Measurements from ENCODE around the gene ACSS1. TPM values are rescaled to one million over a fixed set of nuclear protein-coding genes. Genes with fewer than 3 reads are reported as not detected.

The ACSS1 gene
- total and polyA plus RNA-seq, 2 donors from 2014 or later = 30.6 to 72.3 TPM

DNA sequence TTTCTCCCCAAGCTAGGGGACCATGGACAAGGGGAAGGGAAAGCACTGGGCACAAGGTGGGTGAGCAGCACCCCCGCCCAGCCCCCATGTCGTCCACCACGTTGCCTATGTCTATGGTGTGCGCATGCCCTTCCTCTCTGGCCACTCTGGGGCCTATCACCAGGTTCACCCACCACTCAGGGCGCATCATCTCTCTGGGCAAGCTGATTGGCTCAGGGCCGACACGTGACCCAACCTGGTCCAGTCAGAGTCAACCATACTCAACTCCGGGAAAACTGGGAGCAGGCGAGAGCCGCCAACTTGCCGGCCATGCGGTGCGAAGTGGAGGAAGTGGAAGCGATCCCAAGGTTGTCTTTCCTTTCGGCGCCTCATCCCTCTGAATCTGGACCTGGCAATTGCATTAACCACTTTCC, 25.9 kb downstream of the ACSS1 start:
- peaks cover 0 to 29% (median 26%) of the 10 kb centered on the region in 3 donors for H3K4me1 ChIP-seq (ENCODE audit: control insufficient read depth in 2 of 3, insufficient read depth in 2 of 3, low read depth in 1 of 3, low read length in 3 of 3)
- intact Hi-C loops (cut with DNase I) = no loop called here
- H3K36me3 ChIP-seq (ENCODE audit: control insufficient read depth in 2 of 3, insufficient read depth in 3 of 3, low read length in 3 of 3) = peaks cover 0 to 22% (median 9%) of the 10 kb centered on the region in 3 donors
- TF ChIP-seq, protein P1, sequence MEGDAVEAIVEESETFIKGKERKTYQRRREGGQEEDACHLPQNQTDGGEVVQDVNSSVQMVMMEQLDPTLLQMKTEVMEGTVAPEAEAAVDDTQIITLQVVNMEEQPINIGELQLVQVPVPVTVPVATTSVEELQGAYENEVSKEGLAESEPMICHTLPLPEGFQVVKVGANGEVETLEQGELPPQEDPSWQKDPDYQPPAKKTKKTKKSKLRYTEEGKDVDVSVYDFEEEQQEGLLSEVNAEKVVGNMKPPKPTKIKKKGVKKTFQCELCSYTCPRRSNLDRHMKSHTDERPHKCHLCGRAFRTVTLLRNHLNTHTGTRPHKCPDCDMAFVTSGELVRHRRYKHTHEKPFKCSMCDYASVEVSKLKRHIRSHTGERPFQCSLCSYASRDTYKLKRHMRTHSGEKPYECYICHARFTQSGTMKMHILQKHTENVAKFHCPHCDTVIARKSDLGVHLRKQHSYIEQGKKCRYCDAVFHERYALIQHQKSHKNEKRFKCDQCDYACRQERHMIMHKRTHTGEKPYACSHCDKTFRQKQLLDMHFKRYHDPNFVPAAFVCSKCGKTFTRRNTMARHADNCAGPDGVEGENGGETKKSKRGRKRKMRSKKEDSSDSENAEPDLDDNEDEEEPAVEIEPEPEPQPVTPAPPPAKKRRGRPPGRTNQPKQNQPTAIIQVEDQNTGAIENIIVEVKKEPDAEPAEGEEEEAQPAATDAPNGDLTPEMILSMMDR (IDR thresholded peaks at IDR 0.05; ENCODE audit: borderline replicate concordance, extremely low read depth, insufficient read depth) = no peak
- H3K27me3 ChIP-seq (ENCODE audit: control insufficient read depth, insufficient read depth, low read length) = no peaks in the 10 kb centered on the region
- H3K4me3 ChIP-seq (ENCODE audit: low read length in 3 of 3) = no peak overlapping the region
- H3K27ac ChIP-seq (ENCODE audit: low read depth in 2 of 2, low read length in 2 of 2) = no peak overlapping the region
- DNase-seq (peak in 1 of 5 donors; percentile 52), FAIRE-seq (no peak)
- H3K9me3 ChIP-seq (ENCODE audit: control insufficient read depth in 2 of 3, insufficient read depth in 1 of 3, low read length in 3 of 3) = no peaks in the 10 kb centered on the region
- H3K9ac ChIP-seq (ENCODE audit: low read length in 3 of 3) = no peak overlapping the region

DNA sequence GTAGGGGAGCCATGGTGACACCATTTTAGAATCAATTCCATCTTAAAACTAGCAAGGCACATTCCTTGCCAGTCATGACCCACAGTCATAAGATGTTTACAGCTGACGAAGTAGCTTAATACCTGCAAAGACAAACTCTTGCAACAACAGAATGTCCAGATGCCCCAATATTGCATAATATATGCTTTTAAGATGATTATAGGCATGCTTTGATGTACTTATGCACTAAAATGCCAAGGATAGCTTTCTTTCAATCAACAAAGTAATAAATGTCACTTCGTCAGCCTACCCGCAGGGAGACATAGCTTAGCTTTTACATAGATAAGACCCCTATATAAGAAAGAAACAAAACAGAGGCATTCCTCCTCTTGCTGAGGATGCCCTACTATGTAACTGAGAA, 26.7 kb downstream of the ACSS1 start:
- H3K36me3 ChIP-seq (ENCODE audit: control insufficient read depth in 2 of 3, insufficient read depth in 3 of 3, low read length in 3 of 3) = peaks cover 0 to 22% (median 9%) of the 10 kb centered on the region in 3 donors
- no peaks in the 10 kb centered on the region for H3K27me3 ChIP-seq (ENCODE audit: control insufficient read depth, insufficient read depth, low read length)
- intact Hi-C loops (cut with DNase I) = no loop called here
- TF ChIP-seq, protein P1 (IDR thresholded peaks at IDR 0.05; ENCODE audit: borderline replicate concordance, extremely low read depth, insufficient read depth) = no peak
- H3K4me3 ChIP-seq (ENCODE audit: low read length in 3 of 3) = no peak overlapping the region
- H3K9me3 ChIP-seq (ENCODE audit: control insufficient read depth in 2 of 3, insufficient read depth in 1 of 3, low read length in 3 of 3) = no peaks in the 10 kb centered on the region
- DNase-seq (no peak), FAIRE-seq (no peak)
- no peak overlapping the region for H3K9ac ChIP-seq (ENCODE audit: low read length in 3 of 3)
- no peak overlapping the region for H3K27ac ChIP-seq (ENCODE audit: low read depth in 2 of 2, low read length in 2 of 2)
- H3K4me1 ChIP-seq (ENCODE audit: control insufficient read depth in 2 of 3, insufficient read depth in 2 of 3, low read depth in 1 of 3, low read length in 3 of 3) = peaks cover 0 to 23% (median 23%) of the 10 kb centered on the region in 3 donors

DNA sequence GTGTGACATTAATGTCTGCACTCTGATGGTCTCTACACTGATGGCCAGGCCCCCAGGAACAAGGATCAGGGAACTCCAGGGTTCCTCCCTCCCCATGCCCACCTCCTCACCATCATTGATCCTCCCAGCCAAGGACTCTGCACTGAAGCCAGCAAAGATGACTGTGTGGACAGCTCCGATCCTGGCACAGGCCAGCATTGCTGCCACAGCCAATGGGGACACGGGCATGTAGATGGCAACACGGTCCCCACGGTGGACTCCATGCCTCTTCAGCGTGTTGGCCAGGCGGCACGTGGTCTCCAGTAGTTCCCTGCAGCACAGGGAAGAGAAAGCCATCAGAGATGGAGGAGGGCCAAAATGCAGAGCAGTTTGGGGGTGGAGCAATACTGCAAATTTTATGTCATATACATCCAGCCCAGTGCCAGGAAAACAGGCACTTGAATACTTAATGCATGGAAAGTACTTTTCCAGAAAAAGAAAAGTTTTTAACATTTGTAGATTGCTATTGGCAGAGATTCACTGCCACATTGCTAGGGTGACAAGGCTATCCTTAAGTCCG, 27.2 kb downstream of the ACSS1 start:
- peaks cover 0 to 23% (median 22%) of the 10 kb centered on the region in 3 donors for H3K4me1 ChIP-seq (ENCODE audit: control insufficient read depth in 2 of 3, insufficient read depth in 2 of 3, low read depth in 1 of 3, low read length in 3 of 3)
- peak in 1 of 5 donors; percentile 44 for DNase-seq
- TF ChIP-seq, protein P1 (IDR thresholded peaks at IDR 0.05; ENCODE audit: borderline replicate concordance, extremely low read depth, insufficient read depth) = no peak

More for the DNA sequence above, 27.2 kb downstream of the ACSS1 start:
- Histone ChIP-seq H3K27me3 (ENCODE audit: control insufficient read depth, insufficient read depth, low read length) (no peaks in the 10 kb centered on the region), H3K9me3 (ENCODE audit: control insufficient read depth in 2 of 3, insufficient read depth in 1 of 3, low read length in 3 of 3) (no peaks in the 10 kb centered on the region), H3K9ac (ENCODE audit: low read length in 3 of 3) (no peak overlapping the region), H3K36me3 (ENCODE audit: control insufficient read depth in 2 of 3, insufficient read depth in 3 of 3, low read length in 3 of 3) (peaks cover 0 to 22% (median 9%) of the 10 kb centered on the region in 3 donors), H3K27ac (ENCODE audit: low read depth in 2 of 2, low read length in 2 of 2) (no peak overlapping the region), H3K4me3 (ENCODE audit: low read length in 3 of 3) (no peak overlapping the region)
- intact Hi-C loops (cut with DNase I) = no loop called here
- no peak for FAIRE-seq

Measured in kidney (tissue), 14 donors.